ENCODE measurements around the gene TSR1. TPM values are rescaled to one million over a fixed set of nuclear protein-coding genes. Genes with fewer than 3 reads are reported as not detected.

Gene TSR1
- total and polyA plus RNA-seq, 2 experiments from 2014 or later, result 21.2 to 22.0 TPM

DNA sequence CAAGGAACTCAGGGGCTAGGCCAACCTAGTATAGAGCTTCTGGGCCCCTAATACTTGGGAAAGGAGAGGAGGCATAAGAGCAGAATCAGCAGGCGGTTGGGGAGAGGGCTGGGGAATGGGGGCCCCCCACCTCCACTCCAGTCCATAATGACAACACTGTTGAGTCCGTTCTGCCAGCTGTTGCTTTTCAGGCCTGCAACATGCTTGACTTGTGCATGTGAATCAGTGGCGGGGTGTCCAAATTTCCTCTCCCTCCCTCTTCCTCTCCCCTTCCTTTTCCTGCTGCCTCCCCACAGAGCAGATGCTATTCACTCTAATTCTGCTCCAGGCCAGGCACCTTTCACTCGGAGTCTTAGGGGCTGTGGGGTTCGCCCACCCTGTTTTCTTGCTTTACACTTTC, 32.8 kb upstream of the TSR1 start:
- TF ChIP-seq EZH2phosphoT487 (IDR thresholded peaks at IDR 0.05; ENCODE audit: low read depth, severe bottlenecking, unreplicated experiment) (no peak), EZH2 (IDR thresholded peaks at IDR 0.05; ENCODE audit: borderline replicate concordance) (no peak)
- TF ChIP-seq, protein P1, sequence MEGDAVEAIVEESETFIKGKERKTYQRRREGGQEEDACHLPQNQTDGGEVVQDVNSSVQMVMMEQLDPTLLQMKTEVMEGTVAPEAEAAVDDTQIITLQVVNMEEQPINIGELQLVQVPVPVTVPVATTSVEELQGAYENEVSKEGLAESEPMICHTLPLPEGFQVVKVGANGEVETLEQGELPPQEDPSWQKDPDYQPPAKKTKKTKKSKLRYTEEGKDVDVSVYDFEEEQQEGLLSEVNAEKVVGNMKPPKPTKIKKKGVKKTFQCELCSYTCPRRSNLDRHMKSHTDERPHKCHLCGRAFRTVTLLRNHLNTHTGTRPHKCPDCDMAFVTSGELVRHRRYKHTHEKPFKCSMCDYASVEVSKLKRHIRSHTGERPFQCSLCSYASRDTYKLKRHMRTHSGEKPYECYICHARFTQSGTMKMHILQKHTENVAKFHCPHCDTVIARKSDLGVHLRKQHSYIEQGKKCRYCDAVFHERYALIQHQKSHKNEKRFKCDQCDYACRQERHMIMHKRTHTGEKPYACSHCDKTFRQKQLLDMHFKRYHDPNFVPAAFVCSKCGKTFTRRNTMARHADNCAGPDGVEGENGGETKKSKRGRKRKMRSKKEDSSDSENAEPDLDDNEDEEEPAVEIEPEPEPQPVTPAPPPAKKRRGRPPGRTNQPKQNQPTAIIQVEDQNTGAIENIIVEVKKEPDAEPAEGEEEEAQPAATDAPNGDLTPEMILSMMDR (IDR thresholded peaks at IDR 0.05; ENCODE audit: poor library complexity), result no peak
- H3K36me3 ChIP-seq (replicated peaks; ENCODE audit: insufficient read depth, low read depth), result no peaks in the 10 kb centered on the region

GRCh38 chr17:2368359-2368758, 32.1 kb upstream of the TSR1 start:
- Histone ChIP-seq H3K79me2 (no peaks in the 10 kb centered on the region), H3K27ac (no peak overlapping the region), H4K20me1 (ENCODE audit: insufficient read depth, poor library complexity, severe bottlenecking) (no peaks in the 10 kb centered on the region), H2AFZ (no peak overlapping the region), H3K9me3 (ENCODE audit: low read depth) (no peaks in the 10 kb centered on the region), H3K4me3 (no peak overlapping the region), H3K4me1 (ENCODE audit: insufficient read depth) (no peaks in the 10 kb centered on the region), H3K4me2 (no peak overlapping the region), H3K36me3 (replicated peaks; ENCODE audit: insufficient read depth, low read depth) (no peaks in the 10 kb centered on the region), H3K9me2 (replicated peaks; ENCODE audit: insufficient read depth) (no peaks in the 10 kb centered on the region), H3K27me3 (no peaks in the 10 kb centered on the region)
- TF ChIP-seq EZH2phosphoT487 (IDR thresholded peaks at IDR 0.05; ENCODE audit: low read depth, severe bottlenecking, unreplicated experiment) (no peak), EZH2 (IDR thresholded peaks at IDR 0.05; ENCODE audit: borderline replicate concordance) (no peak)
- TF ChIP-seq, protein P1 (IDR thresholded peaks at IDR 0.05; ENCODE audit: poor library complexity), result no peak
- DNase-seq (ENCODE audit: low spot score), result no peak
- 98% methylated on average over 8 of the region's 8 CpGs for WGBS (ENCODE audit: low lambda C conversion rate, missing lambda C conversion rate)

More for the DNA sequence above, 32.8 kb upstream of the TSR1 start:
- H4K20me1 ChIP-seq (ENCODE audit: insufficient read depth, poor library complexity, severe bottlenecking), result no peaks in the 10 kb centered on the region
- H3K9me3 ChIP-seq (ENCODE audit: low read depth), result no peaks in the 10 kb centered on the region
- no peak overlapping the region for H2AFZ ChIP-seq
- no peak for DNase-seq (ENCODE audit: low spot score)
- H3K27me3 ChIP-seq, result no peaks in the 10 kb centered on the region
- H3K4me1 ChIP-seq (ENCODE audit: insufficient read depth), result no peaks in the 10 kb centered on the region
- no peak overlapping the region for H3K4me3 ChIP-seq
- no peaks in the 10 kb centered on the region for H3K79me2 ChIP-seq
- no peak overlapping the region for H3K27ac ChIP-seq
- 92% methylated on average over 5 of the region's 5 CpGs for WGBS (ENCODE audit: low lambda C conversion rate, missing lambda C conversion rate)
- H3K9me2 ChIP-seq (replicated peaks; ENCODE audit: insufficient read depth), result no peaks in the 10 kb centered on the region
- no peak overlapping the region for H3K4me2 ChIP-seq

GRCh38 chr17:2366747-2367494, 30.7 kb upstream of the TSR1 start:
- Histone ChIP-seq H3K4me3 (no peak overlapping the region), H4K20me1 (ENCODE audit: insufficient read depth, poor library complexity, severe bottlenecking) (no peaks in the 10 kb centered on the region), H3K27ac (no peak overlapping the region), H3K79me2 (no peaks in the 10 kb centered on the region), H3K4me2 (no peak overlapping the region), H3K36me3 (replicated peaks; ENCODE audit: insufficient read depth, low read depth) (no peaks in the 10 kb centered on the region), H3K27me3 (no peaks in the 10 kb centered on the region), H3K9me2 (replicated peaks; ENCODE audit: insufficient read depth) (no peaks in the 10 kb centered on the region), H3K9me3 (ENCODE audit: low read depth) (no peaks in the 10 kb centered on the region), H2AFZ (no peak overlapping the region), H3K4me1 (ENCODE audit: insufficient read depth) (no peaks in the 10 kb centered on the region)
- WGBS (ENCODE audit: low lambda C conversion rate, missing lambda C conversion rate), result 71% methylated on average over 23 of the region's 26 CpGs
- TF ChIP-seq, protein P1 (IDR thresholded peaks at IDR 0.05; ENCODE audit: poor library complexity), result peak; percentile 32
- TF ChIP-seq EZH2 (IDR thresholded peaks at IDR 0.05; ENCODE audit: borderline replicate concordance), result no peak
- no peak for DNase-seq (ENCODE audit: low spot score)

All from hepatocyte (in vitro differentiated cells).